Measurements from ENCODE around the gene U2AF1L4.

The U2AF1L4 gene

GRCh38 chr19:35731779-35732405 lies 13.3 kb downstream of the U2AF1L4 start:
- TF ChIP-seq TCF12 (IDR thresholded peaks at IDR 0.05; ENCODE audit: low read depth) (no peak), MAX (IDR thresholded peaks at IDR 0.05) (no peak), REST (IDR thresholded peaks at IDR 0.05; ENCODE audit: low read depth) (no peak), NFIC (IDR thresholded peaks at IDR 0.05) (no peak), USF1 (IDR thresholded peaks at IDR 0.05) (no peak), TEAD4 (IDR thresholded peaks at IDR 0.05) (no peak), EP300 (IDR thresholded peaks at IDR 0.05; ENCODE audit: borderline replicate concordance) (no peak), FOXM1 (IDR thresholded peaks at IDR 0.05; ENCODE audit: borderline replicate concordance, low read depth) (no peak), EGR1 (IDR thresholded peaks at IDR 0.05) (no peak), ZBTB7A (IDR thresholded peaks at IDR 0.05; ENCODE audit: low read depth) (no peak), TAF1 (IDR thresholded peaks at IDR 0.05; ENCODE audit: low read depth) (no peak), RAD21 (IDR thresholded peaks at IDR 0.05; ENCODE audit: low read depth) (no peak), CEBPB (IDR thresholded peaks at IDR 0.05) (no peak), YY1 (IDR thresholded peaks at IDR 0.05; ENCODE audit: low read depth) (no peak), CREB1 (IDR thresholded peaks at IDR 0.05; ENCODE audit: low read depth) (no peak)

- no peak for TF ChIP-seq TCF12 (IDR thresholded peaks at IDR 0.05; ENCODE audit: low read depth)
- no peak for TF ChIP-seq ZBTB7A (IDR thresholded peaks at IDR 0.05; ENCODE audit: low read depth)
- no peak for TF ChIP-seq USF1 (IDR thresholded peaks at IDR 0.05)
- TF ChIP-seq CEBPB (IDR thresholded peaks at IDR 0.05): no peak
- TF ChIP-seq MAX (IDR thresholded peaks at IDR 0.05): no peak
- no peak for TF ChIP-seq CREB1 (IDR thresholded peaks at IDR 0.05; ENCODE audit: low read depth)
- TF ChIP-seq EGR1 (IDR thresholded peaks at IDR 0.05): no peak
- TF ChIP-seq REST (IDR thresholded peaks at IDR 0.05; ENCODE audit: low read depth): no peak
- TF ChIP-seq YY1 (IDR thresholded peaks at IDR 0.05; ENCODE audit: low read depth): no peak
- TF ChIP-seq EP300 (IDR thresholded peaks at IDR 0.05; ENCODE audit: borderline replicate concordance): no peak
Observed at GRCh38 chr19:35731353-35731752, 13.9 kb downstream of the U2AF1L4 start.

- no peak for TF ChIP-seq CEBPB (IDR thresholded peaks at IDR 0.05)
- no peak for TF ChIP-seq TEAD4 (IDR thresholded peaks at IDR 0.05)
- no peak for TF ChIP-seq TCF12 (IDR thresholded peaks at IDR 0.05; ENCODE audit: low read depth)
- no peak for TF ChIP-seq RAD21 (IDR thresholded peaks at IDR 0.05; ENCODE audit: low read depth)
- no peak for TF ChIP-seq USF1 (IDR thresholded peaks at IDR 0.05)
- TF ChIP-seq TAF1 (IDR thresholded peaks at IDR 0.05; ENCODE audit: low read depth): no peak
Observed at GRCh38 chr19:35730326-35730725, 14.9 kb downstream of the U2AF1L4 start.

GRCh38 chr19:35729763-35730162 lies 15.5 kb downstream of the U2AF1L4 start:
- TF ChIP-seq TCF12 (IDR thresholded peaks at IDR 0.05; ENCODE audit: low read depth): no peak
- TF ChIP-seq YY1 (IDR thresholded peaks at IDR 0.05; ENCODE audit: low read depth): no peak
- TF ChIP-seq NFIC (IDR thresholded peaks at IDR 0.05): no peak
- no peak for TF ChIP-seq CEBPB (IDR thresholded peaks at IDR 0.05)
- TF ChIP-seq TEAD4 (IDR thresholded peaks at IDR 0.05): no peak
- TF ChIP-seq RAD21 (IDR thresholded peaks at IDR 0.05; ENCODE audit: low read depth): no peak
- no peak for TF ChIP-seq EP300 (IDR thresholded peaks at IDR 0.05; ENCODE audit: borderline replicate concordance)
- TF ChIP-seq TAF1 (IDR thresholded peaks at IDR 0.05; ENCODE audit: low read depth): no peak
- TF ChIP-seq REST (IDR thresholded peaks at IDR 0.05; ENCODE audit: low read depth): no peak
- TF ChIP-seq EGR1 (IDR thresholded peaks at IDR 0.05): no peak
- TF ChIP-seq MAX (IDR thresholded peaks at IDR 0.05): no peak
- TF ChIP-seq CREB1 (IDR thresholded peaks at IDR 0.05; ENCODE audit: low read depth): no peak
- TF ChIP-seq FOXM1 (IDR thresholded peaks at IDR 0.05; ENCODE audit: borderline replicate concordance, low read depth): no peak
- TF ChIP-seq ZBTB7A (IDR thresholded peaks at IDR 0.05; ENCODE audit: low read depth): no peak
- no peak for TF ChIP-seq USF1 (IDR thresholded peaks at IDR 0.05)
